Myometrial cell (primary cell): ENCODE data around the gene EBF3. TPM values are rescaled to one million over a fixed set of nuclear protein-coding genes. Genes with fewer than 3 reads are reported as not detected.

ENCODE experiments used
- total RNA-seq: library from RNA; depleted of rRNA; stranded (reverse); fragments of >200 nt; gene quantifications from 2 replicates; pipeline ENCODE4 v1.2.3, GENCODE V29; 2015

The EBF3 gene
- under 0.01 TPM in 1 of 2 replicates, not detected in the other for total RNA-seq

DNA sequence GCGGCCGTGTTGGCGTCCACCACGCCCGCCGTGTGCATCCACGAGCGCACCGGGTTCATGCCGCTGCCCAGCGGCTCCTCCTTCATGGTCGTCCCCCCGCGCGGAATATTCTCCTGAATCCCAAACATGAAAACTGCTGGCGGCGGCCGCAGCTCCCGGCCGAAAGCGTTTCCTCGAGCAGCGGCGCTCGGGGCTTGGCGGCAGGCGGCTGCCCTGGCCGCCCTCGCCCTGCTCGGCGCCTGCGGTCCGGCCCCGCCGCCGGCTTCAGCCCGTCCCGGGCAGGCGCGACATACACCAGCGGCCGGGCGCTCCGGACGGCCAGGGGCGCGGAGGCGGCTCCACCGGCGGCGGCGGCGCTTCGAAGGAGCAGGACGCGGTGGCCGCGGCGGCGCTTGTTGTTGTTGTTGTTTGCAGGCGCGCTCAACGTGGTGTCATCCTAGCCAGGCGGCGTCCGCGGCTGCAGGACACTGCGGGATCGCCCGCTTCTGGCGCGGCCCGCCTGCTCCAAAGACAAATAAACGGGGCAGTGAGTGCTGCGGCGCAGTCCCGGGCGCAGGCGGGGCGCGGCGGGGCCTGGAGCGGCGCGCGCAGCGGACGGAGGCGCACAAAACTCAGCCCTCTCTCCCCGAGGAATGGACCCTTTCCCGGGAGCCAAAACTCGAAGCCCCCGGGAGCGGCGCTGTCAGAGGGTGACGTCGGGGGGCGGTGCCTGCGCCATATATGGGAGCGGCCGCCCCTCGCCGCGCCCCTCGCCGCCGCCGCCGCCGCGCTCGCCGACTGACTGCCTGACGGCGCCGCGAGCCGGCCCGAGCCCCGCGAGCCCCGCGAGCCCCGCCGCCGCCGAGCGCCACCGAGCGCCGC lies at the start of gene EBF3:
TSS of gene EBF3 (minus strand) at position 634 of the 861 bp plus-strand sequence. CDS start at position 128, 506 bp downstream.

Other genes starting within 250 kb of the EBF3 start
- gene C10orf143, start 146.6 kb upstream of the EBF3 start, total RNA-seq = under 0.01 TPM in 1 of 2 replicates, not detected in the other
- gene GLRX3, start 172.1 kb upstream of the EBF3 start, total RNA-seq = 92.8 and 118 TPM in 2 replicates